NCI-H82 treated with DMSO at 0.1 percent for 48 hours (cell line): Measurements from ENCODE around the gene CGB8.
"Not testable (repeated sequence)": the region's sequence is repeated elsewhere in the genome, so short reads cannot be mapped to it uniquely, and the experiment has no call there.

ENCODE experiments used
- DNase-seq: peaks from one replicate; lab custom pipeline; 2025; ENCODE audit not compliant: unreplicated experiment; lab: John Stamatoyannopoulos, UW

CGB8 gene

DNA sequence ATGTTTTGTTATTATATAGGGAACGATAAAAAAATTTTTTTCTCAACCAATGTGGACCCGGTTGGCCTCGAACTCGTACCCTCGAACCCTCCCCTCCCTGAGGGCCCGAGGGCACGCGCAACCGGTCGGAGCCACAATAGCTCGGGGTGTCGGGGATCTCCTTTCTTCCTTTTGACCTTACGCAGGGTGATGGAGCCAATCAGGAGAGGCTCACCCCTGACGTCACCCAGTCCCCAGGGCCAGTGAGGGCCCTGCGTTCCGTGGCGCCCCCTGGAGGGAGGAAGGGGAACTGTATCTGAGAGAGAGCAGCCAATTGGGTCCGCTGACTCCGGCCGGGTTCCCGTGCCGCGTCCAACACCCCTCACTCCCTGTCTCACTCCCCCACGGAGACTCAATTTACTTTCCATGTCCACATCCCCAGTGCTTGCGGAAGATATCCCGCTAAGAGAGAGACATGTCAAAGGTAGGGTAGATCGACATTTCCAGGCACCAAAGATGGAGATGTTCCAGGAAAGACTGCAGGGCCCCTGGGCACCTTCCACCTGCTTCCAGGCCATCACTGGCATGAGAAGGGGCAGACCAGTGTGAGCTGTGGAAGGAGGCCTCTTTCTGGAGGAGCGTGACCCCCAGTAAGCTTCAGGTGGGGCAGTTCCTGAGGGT is 17.1 kb downstream of the CGB8 start, which contains the start of gene CGB2:
CGB2 (plus strand) TSS at position 249 of the 660 bp plus-strand sequence; CDS start at position 455, 206 bp downstream.
- peak; percentile 66 for DNase-seq

DNA sequence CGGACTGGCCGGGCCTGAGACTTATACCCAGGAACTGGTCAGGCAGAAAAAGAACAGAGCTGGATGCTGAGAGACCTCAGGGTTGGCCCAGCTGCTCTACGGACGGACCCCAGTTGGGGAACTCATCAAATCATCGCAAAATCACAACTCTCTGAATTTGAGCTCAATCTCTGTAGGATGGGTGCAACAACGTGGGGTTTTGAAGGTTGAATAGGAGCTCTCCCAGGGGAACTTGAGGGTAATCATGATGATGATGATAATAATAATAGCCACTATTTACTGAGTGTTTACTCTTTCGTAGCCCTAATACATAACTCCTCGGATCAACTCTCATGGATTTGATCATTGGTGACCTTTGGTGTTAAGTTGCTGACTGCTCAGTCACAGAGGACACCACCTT is 18.6 kb downstream of the CGB8 start:
- DNase-seq, result not testable (repeated sequence)

DNA sequence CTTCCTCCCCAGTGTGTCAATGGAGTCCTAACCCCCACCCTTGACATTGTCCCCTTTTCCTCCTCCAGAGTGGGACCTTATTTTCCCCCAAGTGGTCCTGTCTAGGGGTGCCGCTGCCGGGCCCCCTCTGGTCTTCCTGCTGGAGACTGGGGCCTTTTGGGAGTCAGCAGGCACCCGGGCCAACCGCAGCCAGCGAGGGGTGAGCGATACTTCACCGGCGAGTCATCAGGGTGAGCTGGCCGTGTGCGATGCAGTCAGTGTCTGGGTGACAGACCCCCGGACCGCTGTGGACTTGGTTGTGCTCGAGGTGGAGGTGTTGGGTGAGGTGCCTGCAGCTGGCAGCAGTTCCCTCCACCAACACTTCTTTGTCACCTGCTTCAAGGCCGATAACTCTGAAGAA is 19.2 kb downstream of the CGB8 start:
- not testable (repeated sequence) for DNase-seq

DNA sequence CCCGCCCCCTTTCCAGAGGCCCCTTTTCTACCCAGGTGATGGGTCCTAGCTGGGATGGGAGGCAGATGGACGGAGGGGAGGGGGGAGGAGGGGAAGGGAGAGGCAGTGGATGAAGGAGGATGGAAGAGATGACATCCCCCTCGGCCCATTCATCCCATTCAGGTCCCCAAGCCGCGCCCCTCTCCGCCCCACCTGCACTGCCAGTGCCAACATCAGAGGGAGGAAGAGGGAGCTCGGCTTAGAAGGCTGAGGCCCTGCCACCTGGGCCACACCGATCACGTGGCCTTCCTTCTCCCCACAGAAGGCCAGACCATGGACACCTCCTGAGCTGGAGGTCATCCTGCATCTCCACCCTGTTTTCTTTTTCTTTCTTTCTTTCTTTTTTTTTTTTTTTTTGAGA is 20.2 kb downstream of the CGB8 start:
- DNase-seq, result not testable (repeated sequence)

DNA sequence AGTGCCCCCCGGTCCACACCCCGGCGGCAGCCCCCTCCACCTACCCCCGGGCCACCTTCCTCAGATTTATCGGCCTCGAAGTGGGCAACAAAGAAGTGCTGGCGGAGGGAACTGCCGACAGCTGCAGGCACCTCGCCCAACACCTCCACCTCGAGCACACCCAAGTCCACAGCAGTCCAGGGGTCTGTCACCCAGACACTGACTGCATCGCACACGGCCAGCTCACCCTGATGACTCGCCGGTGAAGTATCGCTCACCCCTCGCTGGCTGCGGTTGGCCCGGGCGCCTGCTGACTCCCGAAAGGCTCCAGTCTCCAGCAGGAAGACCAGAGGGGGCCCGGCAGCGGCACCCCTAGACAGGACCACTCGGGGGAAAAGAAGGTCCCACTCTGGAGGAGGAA is 23.3 kb downstream of the CGB8 start:
- DNase-seq, result not testable (repeated sequence)

DNA sequence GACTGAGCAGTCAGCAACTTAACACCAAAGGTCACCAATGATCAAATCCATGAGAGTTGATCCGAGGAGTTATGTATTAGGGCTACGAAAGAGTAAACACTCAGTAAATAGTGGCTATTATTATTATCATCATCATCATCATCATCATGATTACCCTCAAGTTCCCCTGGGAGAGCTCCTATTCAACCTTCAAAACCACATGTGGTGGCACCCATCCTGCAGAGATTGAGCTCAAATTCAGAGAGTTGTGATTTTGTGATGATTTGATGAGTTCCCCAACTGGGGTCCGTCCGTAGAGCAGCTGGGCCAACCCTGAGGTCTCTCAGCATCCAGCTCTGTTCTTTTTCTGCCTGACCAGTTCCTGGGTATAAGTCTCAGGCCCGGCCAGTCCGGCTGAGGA is 23.8 kb downstream of the CGB8 start:
- not testable (repeated sequence) for DNase-seq

DNA sequence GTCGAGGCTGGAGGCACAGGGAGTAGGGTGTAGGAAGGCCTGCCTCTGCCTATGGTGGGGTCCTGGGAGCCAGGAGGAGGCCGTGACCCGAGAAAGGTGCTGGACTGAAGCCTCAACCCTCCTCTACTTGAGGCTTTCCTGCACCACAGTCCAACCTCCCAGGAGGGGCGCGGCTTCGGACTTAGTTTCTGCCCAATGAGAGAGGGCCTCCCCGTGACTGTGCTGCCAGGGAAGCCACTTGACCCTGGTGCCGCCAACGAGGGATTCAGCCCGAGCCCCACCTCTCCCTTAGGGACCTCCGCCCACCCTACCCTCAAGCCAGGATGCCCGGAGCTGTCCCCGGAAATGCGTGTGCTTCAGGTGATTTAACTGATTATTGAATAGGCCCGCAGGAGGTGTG is 24.7 kb downstream of the CGB8 start, which contains the start of gene CGB3:
CGB3 (minus strand) TSS at position 101 of the 400 bp plus-strand sequence. CDS start 362 bp downstream, outside the sequence.
- DNase-seq, result not testable (repeated sequence)

DNA sequence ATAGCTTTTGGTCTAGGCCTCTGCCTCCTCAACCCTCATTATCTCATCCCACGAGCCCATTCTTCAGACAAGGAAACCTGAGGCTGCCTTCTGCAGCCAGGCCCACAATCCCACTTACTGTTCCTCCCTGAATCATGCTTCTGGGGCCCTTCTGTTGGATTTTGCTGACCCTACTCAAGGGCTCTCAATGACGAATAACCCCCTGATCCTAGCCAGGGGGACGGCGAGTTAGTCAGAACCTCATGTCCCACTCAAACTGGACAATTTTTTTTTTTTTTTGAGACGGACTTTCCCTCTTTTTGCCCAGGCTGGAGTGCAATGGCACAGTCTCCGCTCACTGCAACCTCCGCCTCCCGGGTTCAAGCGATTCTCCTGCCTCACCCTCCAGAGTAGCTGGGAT is 26.8 kb downstream of the CGB8 start:
- DNase-seq, result no peak

DNA sequence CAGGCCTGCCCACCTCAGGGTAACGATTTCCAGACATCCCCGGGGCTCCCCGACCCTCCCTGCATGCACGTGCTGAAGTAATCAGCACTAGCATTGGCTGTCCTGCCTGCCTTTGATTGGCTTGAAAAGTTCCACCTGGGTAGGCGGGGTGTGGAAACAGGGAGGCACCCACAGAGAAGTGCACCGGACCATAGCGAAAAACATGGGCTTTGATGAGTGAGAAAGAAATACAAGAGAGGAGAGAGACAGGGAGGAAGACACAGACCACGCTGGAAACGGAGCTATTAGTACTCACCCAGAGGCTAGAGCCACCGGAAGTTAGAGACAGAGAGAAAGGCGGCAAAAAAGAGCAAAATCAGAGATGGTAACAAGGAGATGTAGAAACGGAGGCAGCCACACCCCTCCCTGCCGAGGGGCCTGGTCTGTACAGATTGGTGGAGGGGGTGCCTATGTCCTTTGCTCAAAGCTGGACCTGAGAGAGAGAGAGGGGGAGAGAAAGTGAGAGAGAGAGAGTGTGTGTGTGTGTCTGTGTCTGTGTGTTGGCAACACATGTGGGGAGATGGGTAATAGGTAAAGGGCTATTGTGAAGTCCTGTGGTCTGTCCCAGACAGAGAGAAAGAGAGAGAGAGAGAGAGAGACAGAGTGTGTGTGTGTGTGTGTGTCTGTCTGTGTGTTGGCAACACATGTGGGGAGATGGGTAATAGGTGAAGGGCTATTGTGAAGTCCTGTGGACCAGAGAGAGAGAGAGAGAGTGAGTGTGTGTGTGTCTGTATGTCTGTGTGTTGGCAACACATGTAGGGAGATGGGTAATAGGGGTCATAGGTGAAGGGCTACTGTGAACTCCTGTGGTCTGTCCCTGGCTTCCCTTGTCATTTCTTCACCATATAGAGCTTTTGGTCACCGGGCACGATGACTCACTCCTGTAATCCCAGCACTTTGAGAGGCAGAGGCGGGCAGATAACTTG is 27.7 kb downstream of the CGB8 start:
- DNase-seq, result no peak

DNA sequence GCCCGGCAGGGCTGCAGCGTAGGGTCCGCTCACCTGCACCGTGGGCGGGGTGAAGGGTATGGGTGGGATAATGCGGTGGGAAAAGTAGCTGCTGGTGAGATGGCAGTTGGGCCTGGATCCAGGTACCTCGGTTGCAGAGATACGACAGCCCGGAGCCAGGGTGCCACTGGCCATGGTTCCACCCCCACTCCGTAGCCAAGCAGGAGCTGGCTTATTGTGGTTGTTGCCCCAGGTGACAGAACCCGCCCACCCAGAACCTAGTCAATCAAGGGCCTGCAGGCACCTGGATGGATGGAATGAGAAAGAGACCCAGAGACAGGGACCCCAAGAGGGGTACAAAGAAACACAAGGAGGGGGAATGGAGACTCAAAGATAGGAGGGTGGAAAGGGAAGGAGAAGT is 28.6 kb downstream of the CGB8 start:
- no peak for DNase-seq

DNA sequence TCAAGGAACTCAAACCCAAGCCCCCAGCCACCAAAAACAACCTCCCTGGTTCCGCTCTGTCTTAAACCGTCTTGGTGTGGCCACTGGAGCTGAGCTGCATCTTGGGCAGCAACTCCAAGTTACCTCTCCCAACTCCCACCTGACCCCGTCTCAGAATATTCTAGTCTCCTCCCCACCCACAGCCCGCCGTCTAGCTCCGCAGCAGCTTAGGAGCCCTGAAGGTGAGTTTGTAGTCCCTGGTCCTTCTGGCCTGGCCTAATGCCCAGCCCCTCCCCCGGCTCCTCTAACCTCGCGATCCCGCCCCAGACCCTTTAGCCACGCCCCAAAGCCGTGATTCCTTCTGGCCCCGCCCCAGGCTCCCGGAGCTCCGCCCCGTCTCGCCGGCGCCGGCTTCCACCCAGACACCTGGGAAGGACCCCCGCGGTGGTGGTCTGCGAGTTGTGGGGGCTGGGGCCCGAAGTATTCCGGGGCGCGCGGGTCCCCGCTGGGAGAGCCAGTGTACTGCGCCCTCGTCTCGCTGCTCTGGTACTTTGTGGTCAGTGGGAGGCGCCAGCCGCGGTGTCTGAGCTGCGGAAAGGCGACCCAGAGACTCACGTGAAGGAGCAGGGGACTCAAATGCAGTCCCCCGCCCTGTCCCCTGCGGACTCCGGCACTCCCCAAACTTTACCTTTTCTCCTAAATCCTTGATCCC is 29.5 kb downstream of the CGB8 start:
- peak; percentile 41 for DNase-seq

DNA sequence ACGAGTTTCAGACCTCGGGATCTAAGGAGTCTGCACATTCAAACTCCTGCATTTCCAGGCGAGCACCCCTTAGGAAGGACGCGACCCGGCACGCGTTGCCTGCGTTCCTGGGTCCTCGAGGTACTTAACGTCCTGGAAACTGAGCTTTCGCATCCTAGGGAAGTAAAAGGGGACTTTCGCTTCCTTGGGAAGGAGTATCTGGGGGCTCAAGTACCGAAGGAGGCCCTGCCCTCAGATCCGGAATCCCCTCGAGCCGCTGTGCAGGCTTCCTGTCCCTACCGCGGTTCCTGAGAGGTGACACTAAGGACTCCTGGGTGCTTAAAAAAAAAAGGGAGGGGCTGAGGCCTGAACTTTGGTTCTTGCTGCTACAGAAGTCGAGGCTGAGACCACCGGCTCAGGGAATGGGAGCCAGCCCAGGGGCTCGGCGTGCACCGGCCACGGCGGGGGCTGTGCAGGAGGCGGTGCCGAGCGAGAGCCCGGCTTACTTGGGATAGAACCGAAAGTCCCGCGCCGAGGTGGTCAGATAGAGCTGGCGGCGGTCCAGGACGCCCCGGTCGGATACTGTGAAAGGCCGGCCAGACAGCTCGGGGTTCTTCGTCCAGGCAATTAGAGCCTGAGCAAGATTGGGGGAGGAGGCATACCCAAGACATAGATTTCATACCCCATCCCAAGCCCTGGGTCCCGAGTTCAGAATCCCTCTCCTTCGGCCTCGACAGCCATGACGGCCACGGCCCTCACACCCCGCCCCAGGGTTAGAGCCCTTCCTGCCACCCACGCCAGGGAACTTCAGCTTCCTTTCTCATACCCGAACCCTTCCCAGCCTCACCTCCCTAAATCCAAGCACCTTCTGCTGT is 30.3 kb downstream of the CGB8 start:
- DNase-seq, result not testable (repeated sequence)

DNA sequence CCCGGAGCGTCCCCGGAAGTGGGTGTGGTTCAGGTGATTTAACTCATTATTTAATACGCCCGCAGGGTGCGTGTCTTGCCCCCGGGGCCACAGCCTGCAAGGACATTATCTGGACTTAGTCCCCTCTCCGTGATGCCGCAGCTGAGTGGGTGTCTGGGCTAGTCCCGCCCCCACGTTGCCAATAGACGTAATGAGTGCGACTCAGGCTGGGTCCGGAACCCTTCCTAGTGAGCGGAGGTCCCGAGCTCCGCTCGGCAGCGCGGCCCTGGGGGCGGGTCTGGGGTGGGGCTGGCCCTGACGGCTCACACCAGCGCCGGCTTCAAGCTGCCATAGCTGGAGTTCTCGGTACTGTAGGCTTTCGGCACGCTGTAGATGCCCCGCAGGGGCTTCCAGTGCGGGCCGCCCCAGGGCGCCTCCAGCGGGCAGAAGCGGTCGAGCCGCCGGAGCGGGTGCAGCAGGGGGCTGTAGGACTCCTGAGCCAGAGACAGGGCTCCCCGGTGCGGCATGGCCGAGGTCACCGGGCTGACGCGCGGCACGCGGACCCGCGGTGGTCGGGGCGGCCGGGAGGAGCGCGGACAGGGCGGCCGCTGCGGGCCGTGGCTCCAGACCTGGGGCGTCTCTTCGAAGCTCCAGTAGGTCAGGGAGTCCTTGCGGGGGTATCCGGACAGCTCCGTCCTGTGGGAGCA is 31.1 kb downstream of the CGB8 start:
- DNase-seq, result no peak

DNA sequence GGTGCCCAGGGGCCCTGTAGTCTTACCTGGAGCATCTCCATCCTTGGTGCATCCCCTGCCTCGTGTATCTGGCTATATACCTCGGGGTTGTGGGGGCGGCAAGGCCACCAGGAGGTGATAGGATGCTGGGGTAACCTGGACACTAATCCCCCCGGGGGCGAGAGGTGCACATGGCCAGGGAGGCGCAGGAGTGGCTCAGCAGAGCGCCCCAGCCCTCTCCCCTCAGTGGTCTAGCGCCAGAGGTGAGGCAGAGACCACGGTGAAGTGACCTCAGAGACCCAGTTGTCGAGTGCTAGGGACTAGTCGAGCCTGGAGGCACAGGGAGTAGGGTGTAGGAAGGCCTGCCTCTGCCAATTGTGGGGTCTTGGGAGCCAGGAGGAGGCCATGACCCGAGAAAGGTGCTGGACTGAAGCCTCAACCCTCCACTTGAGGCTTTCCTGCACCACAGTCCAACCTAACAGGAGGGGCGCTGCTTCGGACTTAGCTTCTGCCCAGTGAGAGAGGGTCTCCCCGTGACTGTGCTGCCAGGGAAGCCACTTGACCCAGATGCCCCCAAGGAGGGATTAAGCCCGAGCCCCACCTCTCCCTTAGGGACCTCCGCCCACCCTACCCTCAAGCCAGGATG is 31.8 kb downstream of the CGB8 start, which contains the start of gene LHB:
LHB (minus strand) TSS at position 51 of the 625 bp plus-strand sequence; CDS start at position 41, 10 bp downstream.
- no peak for DNase-seq

DNA sequence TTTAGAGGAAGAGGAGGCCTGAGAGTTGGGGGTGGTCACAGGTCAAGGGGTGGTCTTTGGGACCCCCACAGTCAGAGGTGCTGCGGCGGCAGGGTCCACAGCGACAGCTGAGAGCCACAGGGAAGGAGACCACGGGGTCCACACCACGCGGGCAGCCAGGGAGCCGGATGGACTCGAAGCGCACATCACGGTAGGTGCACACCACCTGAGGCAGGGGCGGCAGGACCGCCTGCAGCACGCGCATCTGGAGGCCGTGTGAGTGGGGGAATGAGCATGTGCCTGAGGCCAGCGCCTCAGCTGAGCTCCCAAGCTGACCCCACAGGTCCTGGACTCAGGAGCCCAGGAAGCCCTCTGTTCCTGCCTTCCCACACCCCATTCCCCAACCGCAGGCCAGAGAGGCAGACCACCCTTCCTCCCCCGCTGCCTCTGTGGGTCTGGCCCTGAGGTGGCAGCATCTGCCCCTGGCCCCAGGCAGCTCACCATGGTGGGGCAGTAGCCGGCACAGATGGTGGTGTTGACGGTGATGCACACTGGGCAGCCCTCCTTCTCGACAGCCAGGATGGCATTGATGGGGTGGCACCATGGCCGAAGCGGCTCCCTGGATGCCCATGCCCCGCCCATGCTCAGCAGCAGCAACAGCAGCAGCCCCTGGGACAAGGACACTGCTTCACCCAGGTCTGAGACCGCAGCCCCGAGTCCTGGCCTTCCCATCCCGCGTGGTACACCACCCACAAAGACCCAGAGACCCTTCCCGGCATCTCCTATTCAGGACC is 32.7 kb downstream of the CGB8 start:
- no peak for DNase-seq

DNA sequence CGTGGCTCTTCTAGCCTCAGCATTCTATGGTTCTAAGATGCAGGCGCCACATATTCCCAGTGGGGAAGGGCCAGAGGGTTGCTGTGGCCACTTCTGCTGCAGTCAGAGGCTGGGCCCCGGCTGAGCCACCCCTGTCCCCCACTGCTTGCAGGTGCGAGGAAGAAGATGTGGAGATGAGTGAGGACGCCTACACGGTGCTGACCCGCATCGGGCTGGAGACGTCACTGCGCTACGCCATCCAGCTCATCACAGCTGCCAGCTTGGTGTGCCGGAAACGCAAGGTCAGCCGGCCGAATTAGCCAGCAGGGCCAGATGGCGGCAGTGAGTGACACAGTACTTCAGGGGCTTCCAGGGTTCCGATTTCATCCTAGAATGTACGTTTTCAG is 34.0 kb downstream of the CGB8 start:
- no peak for DNase-seq

DNA sequence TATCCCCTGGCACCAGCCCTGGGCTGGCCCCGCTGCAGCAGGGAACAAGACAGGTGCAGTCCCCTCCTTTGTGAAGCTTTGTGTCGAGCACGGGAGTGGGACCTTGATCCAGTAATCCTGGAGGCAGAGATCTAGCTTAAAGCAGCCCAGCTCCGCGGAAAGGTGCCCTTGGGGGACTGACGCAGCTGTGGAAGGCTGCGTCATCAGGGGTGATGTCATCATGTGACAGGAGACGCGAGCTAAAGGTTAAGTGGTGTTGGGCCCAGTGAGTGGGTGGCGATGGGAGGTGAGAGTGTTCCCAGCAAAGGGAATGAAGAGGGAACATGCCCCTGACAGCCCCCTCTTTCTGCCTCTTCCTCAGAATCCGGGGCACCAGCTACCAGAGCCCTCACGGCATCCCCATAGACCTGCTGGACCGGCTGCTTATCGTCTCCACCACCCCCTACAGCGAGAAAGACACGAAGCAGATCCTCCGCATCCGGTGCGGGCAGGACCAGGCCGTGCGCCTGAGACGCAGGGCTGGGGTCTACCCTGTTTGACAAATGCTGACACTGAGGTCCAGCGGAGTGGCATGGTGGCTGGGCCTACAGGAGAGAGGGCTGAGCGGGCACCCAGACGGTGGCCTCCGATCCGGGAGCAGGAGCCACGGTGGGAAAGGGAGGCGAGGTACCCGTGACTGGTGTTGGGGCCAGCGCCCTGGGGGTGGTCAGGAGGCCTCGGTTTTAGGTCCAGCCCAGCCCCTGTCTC is 34.6 kb downstream of the CGB8 start:
- no peak for DNase-seq

DNA sequence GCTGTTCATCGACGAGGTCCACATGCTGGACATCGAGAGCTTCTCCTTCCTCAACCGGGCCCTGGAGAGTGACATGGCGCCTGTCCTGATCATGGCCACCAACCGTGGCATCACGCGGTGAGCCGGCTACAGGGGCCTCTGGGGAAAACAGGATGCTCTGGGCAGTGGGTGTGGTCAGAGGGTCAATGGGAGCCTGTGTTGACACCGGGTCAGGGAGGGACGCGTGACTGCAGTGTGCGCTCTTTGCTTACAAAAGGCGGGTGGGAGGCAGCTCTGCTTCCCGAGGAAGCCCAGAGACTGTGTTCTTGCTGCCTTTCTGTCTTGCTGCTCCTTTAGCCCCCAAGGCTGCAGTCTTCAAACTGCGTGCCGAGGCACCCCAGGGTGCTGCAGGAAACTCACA is 37.7 kb downstream of the CGB8 start:
- DNase-seq, result no peak
